Tibial nerve (tissue), 4 donors: ENCODE measurements around the gene TERT. TPM values are rescaled to one million over a fixed set of nuclear protein-coding genes. Genes with fewer than 3 reads are reported as not detected.

ENCODE experiments used
- DNase-seq, 2 donors: peaks; one replicate each; pipeline ENCODE4 v3.0.0-alpha.2; 2019; ENCODE audit warnings: low spot score in 2 of 2
- H3K27ac ChIP-seq, 4 donors: fragments of 200-600 bp; sonication (generic) in 3 of 4; one replicate each; pipeline ENCODE4 v1.5.1; 2017 to 2019; ENCODE audit warnings: mild to moderate bottlenecking in 1 of 4
- H3K27me3 ChIP-seq, 2 donors: fragments of 200-600 bp; sonication (generic) in 1 of 2; one replicate each; pipeline versions ENCODE4 v1.5.1 to v1.6.0; 2017 to 2019
- H3K36me3 ChIP-seq, 3 donors: fragments of 200-600 bp; sonication (generic); one replicate each; pipeline ENCODE4 v1.5.1; 2018 to 2019
- H3K4me1 ChIP-seq, 4 donors: fragments of 200-600 bp; sonication (generic) in 3 of 4; one replicate each; pipeline ENCODE4 v1.5.1; 2017 to 2019
- H3K4me3 ChIP-seq, 4 donors: fragments of 200-600 bp; sonication (generic) in 3 of 4; one replicate each; pipeline ENCODE4 v1.5.1; 2017 to 2019; ENCODE audit warnings: mild to moderate bottlenecking in 1 of 4, moderate library complexity in 1 of 4
- H3K9me3 ChIP-seq, 4 donors: fragments of 200-600 bp; sonication (generic) in 3 of 4; one replicate each; pipeline ENCODE4 v1.5.1; 2017 to 2019
- EP300 ChIP-seq, 2 donors: sonication (generic); formaldehyde crosslinking; IDR thresholded peaks; one replicate each; pipeline ENCODE4 v1.6.1; 2017; ENCODE audit warnings: antibody characterized with exemption in 2 of 2, mild to moderate bottlenecking in 1 of 2
- POLR2A ChIP-seq, 2 donors: fragments of 450-650 bp; IDR thresholded peaks; one replicate each; pipeline ENCODE4 v1.6.1; 2017; ENCODE audit warnings: antibody characterized with exemption in 2 of 2, mild to moderate bottlenecking in 2 of 2, moderate library complexity in 2 of 2
- WGBS, 2 donors: methylation state at CpG; one replicate each; pipeline ENCODE4 v1.1.5; 2018; 5-methylcytosine and 5-hydroxymethylcytosine counted together
- total RNA-seq, 4 donors: library from RNA; depleted of rRNA; stranded (reverse); fragments of >200 nt; gene quantifications; one replicate each; pipeline ENCODE4 v1.1.0, GENCODE V29; 2016
- TF ChIP-seq, protein P1 (sequence below), 5 experiments: fragments of 200-600 bp in 3 of 5; fragments of 450-650 bp in 2 of 5; sonication (generic) in 3 of 5; IDR thresholded peaks; one replicate each; pipeline ENCODE4 v1.5.1; 2016 to 2019; ENCODE audit warnings: antibody characterized with exemption in 5 of 5, mild to moderate bottlenecking in 3 of 5, moderate library complexity in 2 of 5

The TERT gene
- total RNA-seq, 4 donors from 2014 or later, result not detected

DNA sequence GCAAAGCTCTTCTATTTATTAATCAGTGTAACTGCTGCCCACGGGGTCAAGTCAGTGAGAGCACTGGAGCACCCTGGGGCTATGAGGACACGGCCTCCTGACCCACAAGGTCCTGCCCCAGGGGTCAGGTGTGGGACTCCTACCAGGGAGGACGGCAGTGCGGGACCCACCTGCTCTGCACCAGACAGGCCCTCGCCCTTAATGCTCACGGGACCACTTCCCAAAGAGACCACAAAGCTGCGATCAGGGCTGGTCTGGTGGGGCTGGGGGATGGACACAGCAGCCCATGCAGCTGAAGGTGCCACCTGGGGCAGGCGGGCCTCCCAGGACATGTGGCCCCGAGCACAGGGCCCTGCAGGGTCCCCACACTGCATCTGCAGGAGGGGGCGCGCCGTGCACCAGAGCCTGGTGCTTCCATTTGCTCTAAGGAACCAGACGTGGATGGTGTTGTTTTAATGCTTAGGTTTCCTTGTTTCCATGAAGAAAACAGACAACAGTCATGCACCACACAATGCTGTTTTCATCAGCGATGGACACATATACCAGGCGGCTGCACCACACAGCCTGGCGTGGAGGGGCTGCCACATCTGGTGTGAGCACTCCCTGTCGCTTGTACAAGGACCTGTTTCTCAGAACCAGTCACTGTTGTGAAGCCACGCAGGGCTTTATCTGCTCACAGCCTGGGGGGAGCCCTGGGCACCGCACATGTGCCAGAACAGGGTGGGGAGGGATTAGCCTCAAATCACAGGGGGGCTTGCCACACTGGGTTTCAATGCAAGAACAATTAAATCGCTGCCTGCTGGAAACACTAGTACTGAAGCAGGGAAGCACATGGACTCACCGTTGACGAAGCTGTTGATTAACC is 27.4 kb upstream of the TERT start:
- Histone ChIP-seq H3K27me3 (no peaks in the 10 kb centered on the region), H3K36me3 (peaks cover 4 to 93% (median 29%) of the 10 kb centered on the region in 3 donors), H3K9me3 (no peaks in the 10 kb centered on the region), H3K4me1 (peaks cover 0 to 12% (median 0%) of the 10 kb centered on the region in 4 donors), H3K4me3 (no peak overlapping the region), H3K27ac (no peak overlapping the region)
- 93 to 95% methylated on average over 20 to 22 of the region's 22 CpGs for WGBS, 2 donors
- TF ChIP-seq EP300 (IDR thresholded peaks at IDR 0.05) (no peak), POLR2A (IDR thresholded peaks at IDR 0.05) (no peak)
- TF ChIP-seq, protein P1, sequence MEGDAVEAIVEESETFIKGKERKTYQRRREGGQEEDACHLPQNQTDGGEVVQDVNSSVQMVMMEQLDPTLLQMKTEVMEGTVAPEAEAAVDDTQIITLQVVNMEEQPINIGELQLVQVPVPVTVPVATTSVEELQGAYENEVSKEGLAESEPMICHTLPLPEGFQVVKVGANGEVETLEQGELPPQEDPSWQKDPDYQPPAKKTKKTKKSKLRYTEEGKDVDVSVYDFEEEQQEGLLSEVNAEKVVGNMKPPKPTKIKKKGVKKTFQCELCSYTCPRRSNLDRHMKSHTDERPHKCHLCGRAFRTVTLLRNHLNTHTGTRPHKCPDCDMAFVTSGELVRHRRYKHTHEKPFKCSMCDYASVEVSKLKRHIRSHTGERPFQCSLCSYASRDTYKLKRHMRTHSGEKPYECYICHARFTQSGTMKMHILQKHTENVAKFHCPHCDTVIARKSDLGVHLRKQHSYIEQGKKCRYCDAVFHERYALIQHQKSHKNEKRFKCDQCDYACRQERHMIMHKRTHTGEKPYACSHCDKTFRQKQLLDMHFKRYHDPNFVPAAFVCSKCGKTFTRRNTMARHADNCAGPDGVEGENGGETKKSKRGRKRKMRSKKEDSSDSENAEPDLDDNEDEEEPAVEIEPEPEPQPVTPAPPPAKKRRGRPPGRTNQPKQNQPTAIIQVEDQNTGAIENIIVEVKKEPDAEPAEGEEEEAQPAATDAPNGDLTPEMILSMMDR (IDR thresholded peaks at IDR 0.05), result no peak
- no peak for DNase-seq

DNA sequence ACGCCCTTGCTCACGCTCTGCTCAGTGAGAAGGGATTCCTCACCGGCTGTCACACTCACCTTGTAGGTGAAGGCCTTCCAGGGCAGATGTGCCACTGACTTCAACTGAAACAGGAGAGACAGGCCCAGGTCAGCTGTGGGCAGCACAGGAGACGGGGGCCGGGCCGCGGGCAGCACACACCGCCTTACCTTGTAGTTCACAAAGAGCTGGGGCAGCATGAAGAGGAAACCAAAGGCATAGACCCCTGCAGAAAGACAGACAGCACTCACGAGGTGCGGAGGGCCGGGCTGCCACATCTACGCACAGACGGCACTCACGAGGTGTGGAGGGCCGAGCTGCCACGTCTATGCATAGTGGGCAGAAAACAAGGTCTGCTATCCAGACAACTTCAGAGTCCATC is 26.7 kb upstream of the TERT start:
- Histone ChIP-seq H3K4me3 (no peak overlapping the region), H3K36me3 (peaks cover 4 to 90% (median 29%) of the 10 kb centered on the region in 3 donors), H3K27ac (no peak overlapping the region), H3K9me3 (no peaks in the 10 kb centered on the region), H3K27me3 (no peaks in the 10 kb centered on the region), H3K4me1 (peaks cover 0 to 8% (median 0%) of the 10 kb centered on the region in 4 donors)
- TF ChIP-seq EP300 (IDR thresholded peaks at IDR 0.05), result no peak
- TF ChIP-seq, protein P1 (IDR thresholded peaks at IDR 0.05), result no peak
- no peak for TF ChIP-seq POLR2A (IDR thresholded peaks at IDR 0.05)
- WGBS, 2 donors, result 94 to 95% methylated on average over 16 of the region's 16 CpGs
- DNase-seq, result no peak

DNA sequence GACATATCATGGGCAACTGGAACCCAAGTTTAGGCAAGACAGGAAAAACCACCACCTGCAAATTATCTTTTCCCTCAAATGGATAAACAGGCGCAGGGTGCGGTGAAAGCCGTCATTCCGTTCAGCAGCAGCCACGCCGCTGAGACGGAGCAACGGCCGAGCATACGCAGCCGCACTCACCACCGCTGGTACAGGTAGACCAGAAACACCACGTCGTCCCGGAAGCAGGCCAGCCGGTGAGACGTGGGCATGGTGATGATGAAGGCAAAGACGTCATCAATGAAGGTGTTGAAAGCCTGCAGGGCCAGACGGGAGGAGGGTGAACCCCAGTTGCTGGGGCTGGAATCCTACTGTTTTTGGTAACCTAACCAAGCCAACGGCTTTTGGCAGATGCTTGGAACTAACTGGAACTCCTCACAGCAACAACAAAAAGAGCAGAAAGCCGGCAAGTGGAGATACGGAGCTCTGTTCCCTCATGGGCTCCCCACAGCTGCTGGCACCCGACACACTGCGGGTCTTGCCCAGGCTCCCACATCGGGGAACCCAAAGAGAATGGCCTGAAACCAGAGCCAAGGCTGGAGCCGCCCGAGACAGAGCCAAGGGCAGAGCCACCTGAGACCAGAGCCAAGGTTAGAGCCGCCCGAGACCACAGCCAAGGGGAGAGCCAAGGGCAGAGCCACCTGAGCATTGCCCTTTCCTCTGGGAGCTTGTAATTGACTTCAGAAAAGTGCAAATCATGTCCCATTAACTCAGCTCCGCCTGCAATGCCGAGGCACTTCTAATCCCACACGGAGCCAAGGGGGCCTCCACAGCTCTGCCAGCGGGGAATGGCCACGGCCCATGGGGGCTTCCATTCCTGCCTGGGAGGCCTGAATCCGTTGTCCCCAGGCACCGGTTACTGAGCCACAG is 25.8 kb upstream of the TERT start:
- H3K9me3 ChIP-seq, result no peaks in the 10 kb centered on the region
- WGBS, 2 donors, result 92% methylated on average over 35 to 36 of the region's 36 CpGs
- no peak overlapping the region for H3K27ac ChIP-seq
- no peak overlapping the region for H3K4me3 ChIP-seq
- TF ChIP-seq EP300 (IDR thresholded peaks at IDR 0.05), result no peak
- no peak for TF ChIP-seq POLR2A (IDR thresholded peaks at IDR 0.05)
- TF ChIP-seq, protein P1 (IDR thresholded peaks at IDR 0.05), result no peak
- peaks cover 4 to 86% (median 29%) of the 10 kb centered on the region in 3 donors for H3K36me3 ChIP-seq
- no peaks in the 10 kb centered on the region for H3K27me3 ChIP-seq
- no peak for DNase-seq
- peaks cover 0 to 9% (median 0%) of the 10 kb centered on the region in 4 donors for H3K4me1 ChIP-seq

DNA sequence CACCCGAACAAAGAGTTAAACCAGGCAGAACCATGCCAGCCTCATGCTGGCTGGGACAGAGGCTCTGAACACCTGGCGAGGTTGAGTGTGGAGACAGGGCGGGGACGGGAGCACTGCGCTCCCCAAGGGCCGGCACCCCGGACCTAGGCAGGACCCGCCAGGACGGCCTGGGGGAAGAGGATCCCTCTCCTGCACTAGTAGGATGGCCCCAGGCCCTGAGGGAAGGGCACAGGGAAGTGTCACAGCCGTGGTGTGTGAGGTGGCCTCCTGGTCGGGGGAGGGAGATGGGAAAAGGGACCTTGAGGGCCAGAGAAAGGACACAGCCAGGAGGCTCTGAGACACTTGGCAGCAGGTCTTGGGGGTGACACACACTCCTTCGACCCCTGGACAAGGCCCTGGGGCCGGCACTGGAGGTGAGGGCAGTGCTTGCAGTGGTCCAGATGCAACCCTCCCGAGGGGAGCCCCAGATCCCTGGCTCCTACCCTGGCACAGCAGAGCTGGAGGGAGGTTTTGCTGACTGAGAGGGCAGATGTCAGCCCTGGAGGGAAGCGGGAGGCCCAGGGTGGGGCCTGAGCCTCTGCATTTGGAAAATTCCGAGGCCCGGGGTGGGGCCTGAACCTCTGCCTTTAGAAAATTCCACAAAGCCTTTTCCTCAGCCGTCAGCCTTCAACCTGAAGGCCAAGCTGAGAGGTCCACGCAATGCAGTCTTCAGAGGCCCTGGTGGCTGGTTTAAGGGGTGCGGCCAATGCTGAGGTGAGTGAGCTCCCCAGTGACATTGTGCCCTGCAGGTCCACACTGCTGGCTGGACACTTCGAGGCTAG is 24.8 kb upstream of the TERT start:
- DNase-seq, result no peak
- TF ChIP-seq POLR2A (IDR thresholded peaks at IDR 0.05) (no peak), EP300 (IDR thresholded peaks at IDR 0.05) (no peak)
- TF ChIP-seq, protein P1 (IDR thresholded peaks at IDR 0.05), result no peak
- WGBS, 2 donors, result 83 to 88% methylated on average over 18 to 20 of the region's 21 CpGs
- H3K27ac ChIP-seq, result no peak overlapping the region
- peaks cover 4 to 75% (median 29%) of the 10 kb centered on the region in 3 donors for H3K36me3 ChIP-seq
- no peak overlapping the region for H3K4me3 ChIP-seq
- no peaks in the 10 kb centered on the region for H3K27me3 ChIP-seq
- peaks cover 0 to 11% (median 0%) of the 10 kb centered on the region in 4 donors for H3K4me1 ChIP-seq
- H3K9me3 ChIP-seq, result no peaks in the 10 kb centered on the region
